Cardiac fibroblast (primary cell): ENCODE measurements around the gene MBNL1.
A peak's percentile ranks its signal among the peaks of the same experiment; 100 is the strongest.

ENCODE experiments used
- DNase-seq, 2 donors: peaks; one replicate each; pipeline versions ENCODE4 v3.0.0 to v3.0.0-alpha.2; 2010; ENCODE audit warnings: low read depth in 2 of 2
- H3K4me3 ChIP-seq, 2 donors: replicated peaks in 1 of 2; 1 replicate in 1 of 2; 2 replicates in 1 of 2; pipeline ENCODE4 v1.5.1; 2011; ENCODE audit warnings: low read depth in 2 of 2, low read length in 2 of 2, mild to moderate bottlenecking in 2 of 2, moderate library complexity in 1 of 2
- TF ChIP-seq, protein P1 (sequence below): IDR thresholded peaks from one replicate; pipeline ENCODE4 v1.5.1; 2011; ENCODE audit warnings: low read depth, mild to moderate bottlenecking, low read length, inconsistent platforms

The MBNL1 gene

DNA sequence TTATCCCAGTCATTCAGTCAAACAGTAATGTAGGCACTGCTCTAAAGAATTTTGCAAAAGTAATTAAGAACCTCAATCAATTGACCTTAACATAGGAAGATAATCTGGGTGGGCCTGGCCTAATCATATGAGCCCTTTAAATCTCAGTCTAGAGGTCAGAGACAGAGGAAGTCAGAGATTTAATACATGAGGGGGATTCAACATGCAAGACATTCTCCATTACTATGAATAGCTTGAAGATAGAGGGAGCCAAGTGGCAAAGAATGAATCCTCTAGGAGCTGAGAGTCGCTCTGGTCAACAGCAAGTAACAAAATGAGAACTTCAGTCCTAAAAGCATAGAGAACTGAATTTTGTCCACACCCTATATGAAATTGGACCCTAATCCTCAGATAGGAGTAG lies 39.0 kb upstream of the MBNL1 start:
- TF ChIP-seq, protein P1, sequence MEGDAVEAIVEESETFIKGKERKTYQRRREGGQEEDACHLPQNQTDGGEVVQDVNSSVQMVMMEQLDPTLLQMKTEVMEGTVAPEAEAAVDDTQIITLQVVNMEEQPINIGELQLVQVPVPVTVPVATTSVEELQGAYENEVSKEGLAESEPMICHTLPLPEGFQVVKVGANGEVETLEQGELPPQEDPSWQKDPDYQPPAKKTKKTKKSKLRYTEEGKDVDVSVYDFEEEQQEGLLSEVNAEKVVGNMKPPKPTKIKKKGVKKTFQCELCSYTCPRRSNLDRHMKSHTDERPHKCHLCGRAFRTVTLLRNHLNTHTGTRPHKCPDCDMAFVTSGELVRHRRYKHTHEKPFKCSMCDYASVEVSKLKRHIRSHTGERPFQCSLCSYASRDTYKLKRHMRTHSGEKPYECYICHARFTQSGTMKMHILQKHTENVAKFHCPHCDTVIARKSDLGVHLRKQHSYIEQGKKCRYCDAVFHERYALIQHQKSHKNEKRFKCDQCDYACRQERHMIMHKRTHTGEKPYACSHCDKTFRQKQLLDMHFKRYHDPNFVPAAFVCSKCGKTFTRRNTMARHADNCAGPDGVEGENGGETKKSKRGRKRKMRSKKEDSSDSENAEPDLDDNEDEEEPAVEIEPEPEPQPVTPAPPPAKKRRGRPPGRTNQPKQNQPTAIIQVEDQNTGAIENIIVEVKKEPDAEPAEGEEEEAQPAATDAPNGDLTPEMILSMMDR = no peak
- DNase-seq = no peak
- H3K4me3 ChIP-seq = no peak overlapping the region

DNA sequence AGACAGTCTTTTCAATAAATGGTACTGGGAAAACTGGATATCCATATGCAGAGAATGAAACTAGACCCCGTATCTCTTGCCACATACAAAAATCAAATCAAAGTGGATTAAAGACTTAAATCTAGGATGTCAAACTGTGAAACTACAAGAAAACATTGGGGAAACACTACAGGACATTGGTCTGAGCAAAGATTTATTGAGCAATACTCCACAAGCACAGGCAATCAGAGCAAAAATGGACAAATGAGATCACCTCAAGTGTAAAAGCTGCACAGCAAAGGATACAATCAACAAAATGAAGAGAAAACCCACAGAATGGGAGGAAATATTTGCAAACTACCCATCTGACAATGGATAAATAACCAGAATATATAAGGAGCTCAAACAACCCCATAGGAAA lies 38.4 kb upstream of the MBNL1 start:
- H3K4me3 ChIP-seq = no peak overlapping the region
- TF ChIP-seq, protein P1 = no peak
- DNase-seq = peak in 1 of 2 donors; percentile 16

DNA sequence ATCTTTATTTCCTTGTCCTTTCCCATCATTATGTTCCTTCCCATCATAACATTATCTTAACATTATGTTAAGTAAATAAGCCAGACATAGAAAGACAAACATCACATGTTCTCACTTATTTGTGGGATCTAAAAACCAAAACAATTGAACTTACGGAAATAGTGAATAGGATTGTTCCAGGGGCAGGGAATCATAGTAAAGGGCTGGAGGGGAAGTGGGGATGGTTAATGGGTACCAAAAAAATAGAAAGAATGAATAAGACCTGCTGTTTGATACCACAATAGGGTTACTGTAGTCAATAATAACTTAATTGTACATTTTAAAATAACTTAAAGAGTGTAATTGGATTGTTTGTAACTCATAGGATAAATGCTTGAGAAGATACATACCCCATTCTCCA lies 36.7 kb upstream of the MBNL1 start:
- TF ChIP-seq, protein P1 = no peak
- no peak overlapping the region for H3K4me3 ChIP-seq
- no peak for DNase-seq

DNA sequence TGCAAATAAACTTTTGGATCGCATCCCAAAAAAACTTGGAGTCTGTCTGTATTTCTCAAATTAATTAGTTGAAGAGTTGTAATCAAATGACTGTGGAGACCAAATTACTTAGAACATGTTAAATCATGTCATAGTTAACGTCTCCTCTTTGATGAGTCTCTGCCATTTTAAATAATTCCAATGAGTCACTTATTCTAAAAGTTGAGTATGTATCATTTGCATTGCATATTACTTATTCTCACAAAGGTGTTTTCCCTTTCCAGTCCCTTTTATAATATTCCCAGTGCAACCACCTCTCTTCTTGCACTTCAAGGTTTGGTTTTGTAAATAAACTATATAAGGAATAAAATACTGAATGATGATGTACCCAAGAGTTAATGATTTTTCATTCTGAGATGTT lies 36.0 kb upstream of the MBNL1 start:
- TF ChIP-seq, protein P1 = no peak

DNA sequence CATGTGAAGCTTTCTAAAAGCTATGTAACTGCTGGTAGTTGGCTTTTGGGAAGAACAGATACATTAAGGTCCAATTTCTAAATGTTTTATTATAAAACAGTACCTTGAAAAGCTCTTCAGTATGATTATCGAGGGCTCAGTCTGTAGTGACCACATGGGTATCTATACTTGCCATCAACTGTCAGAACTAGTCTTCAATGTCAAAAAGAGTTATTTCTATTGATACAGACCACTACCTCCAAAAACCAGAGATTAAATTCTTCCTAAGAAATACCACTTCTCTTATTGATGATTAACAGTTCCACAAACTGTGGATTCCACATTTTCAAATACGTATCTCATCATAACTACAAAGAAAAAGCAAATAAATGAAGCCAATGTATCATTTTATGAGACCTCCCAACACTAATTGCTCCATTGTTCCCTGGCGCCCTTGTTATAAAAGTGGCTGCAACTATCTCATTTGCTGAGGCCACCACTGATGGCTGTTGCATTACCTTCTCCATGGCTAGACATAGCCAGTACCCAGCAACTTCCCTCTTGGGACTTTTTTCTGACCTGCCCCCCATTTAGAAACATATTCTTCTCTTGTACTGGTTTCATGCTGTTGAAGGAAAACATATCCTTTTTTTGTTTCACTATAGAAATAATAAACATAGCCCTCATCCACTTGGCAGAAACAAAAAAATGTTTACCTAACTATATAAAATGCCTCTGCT lies 33.9 kb upstream of the MBNL1 start:
- H3K4me3 ChIP-seq = no peak overlapping the region
- TF ChIP-seq, protein P1 = no peak
- DNase-seq = no peak

More for the DNA sequence above, 36.0 kb upstream of the MBNL1 start:
- no peak for DNase-seq
- H3K4me3 ChIP-seq = no peak overlapping the region

DNA sequence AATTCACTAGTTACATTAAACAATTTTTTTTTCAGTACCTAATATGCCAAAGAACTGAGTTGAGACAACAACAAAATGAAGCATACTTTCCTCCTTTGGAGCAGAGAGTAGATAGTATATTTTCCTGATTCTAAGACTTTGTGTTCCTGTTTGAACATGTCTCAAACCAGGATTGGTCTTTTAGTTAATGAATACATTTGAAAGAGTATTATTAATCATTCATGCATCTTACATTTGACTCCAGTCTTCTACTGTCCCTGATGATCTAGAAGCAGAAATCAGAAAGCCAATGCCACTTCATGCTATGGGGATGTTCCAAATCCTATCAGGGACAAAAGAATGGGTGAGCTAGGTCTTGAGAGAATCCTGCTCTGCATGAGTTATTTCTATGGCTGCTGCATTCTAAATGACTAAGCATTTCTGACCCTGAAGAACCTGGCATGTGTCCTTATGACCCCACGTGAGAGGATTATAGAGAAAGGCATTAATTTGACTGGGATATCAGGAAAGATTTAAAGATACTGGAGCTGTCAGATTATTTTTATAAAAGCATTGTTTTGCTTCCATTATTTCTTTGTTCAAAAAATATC lies 32.9 kb upstream of the MBNL1 start:
- peak in 1 of 2 donors; percentile 65 for DNase-seq

More for the DNA sequence above, 32.9 kb upstream of the MBNL1 start:
- TF ChIP-seq, protein P1 = no peak
- no peak overlapping the region for H3K4me3 ChIP-seq
